Adrenal gland (tissue), 5 donors: ENCODE measurements around the gene TMSB4X.

Experiments used
- POLR2A ChIP-seq, 2 donors: fragments of 450-650 bp; IDR thresholded peaks; one replicate each; pipeline ENCODE4 v1.6.1; 2017; ENCODE audit warnings: antibody characterized with exemption in 2 of 2, mild to moderate bottlenecking in 2 of 2, moderate library complexity in 1 of 2
- TF ChIP-seq, protein P1 (sequence below), 6 experiments: fragments of 450-650 bp in 4 of 6; fragments of 200-600 bp in 2 of 6; sonication (generic) in 1 of 6; IDR thresholded peaks; 1 replicate in 5 of 6; 2 replicates in 1 of 6; pipeline versions ENCODE4 v1.5.1 to v1.8.0; 2016 to 2021; ENCODE audit warnings: antibody characterized with exemption in 6 of 6, mild to moderate bottlenecking in 2 of 6, moderate library complexity in 1 of 6
- donor health status: DM: no; HTN: no; CAD: no.

DNA sequence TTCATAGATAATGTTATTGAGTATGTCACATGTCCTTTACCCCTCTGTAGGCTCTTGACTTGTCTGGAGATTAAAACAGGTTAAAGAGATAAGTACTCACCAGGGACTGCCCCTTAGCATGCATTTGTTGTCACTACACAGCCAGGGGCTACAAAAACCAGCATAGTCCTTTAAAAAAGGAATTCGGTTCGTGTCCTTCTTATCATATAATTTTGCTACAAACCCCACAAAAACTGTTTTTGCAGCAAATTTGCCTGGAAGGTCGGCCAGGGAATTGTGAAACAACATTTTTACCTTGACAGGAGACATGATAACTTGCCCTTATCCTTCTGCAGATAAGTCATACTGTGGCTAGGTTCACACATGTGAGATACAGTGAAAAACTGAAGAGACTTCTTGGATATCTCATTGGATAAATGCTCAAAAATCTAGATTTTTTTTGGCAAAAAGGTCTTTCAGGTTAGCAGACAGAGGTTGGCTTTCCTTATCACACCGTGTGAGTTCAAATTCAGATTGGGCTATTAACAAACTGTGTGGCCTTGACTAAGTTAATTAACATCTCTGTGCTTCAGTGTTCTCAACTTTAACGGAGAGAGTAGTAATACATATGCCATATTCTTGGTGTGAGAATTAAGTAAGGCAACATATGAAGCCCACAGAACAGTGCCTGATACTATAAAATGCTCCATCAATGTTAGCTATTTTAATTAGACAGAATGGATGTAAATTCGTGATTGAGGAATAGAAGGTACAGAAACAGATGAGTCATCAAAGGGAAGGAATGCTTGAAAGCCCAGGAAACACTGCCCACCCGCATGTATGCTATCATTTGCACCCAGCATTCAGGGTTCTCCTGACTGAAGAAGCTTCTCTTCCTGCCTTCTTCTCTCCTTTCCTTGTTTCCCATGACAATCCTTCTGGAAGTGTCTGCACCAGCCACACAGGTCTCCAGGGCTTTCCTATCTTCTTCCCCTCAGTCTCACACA lies 39.5 kb downstream of the TMSB4X start:
- TF ChIP-seq, protein P1, sequence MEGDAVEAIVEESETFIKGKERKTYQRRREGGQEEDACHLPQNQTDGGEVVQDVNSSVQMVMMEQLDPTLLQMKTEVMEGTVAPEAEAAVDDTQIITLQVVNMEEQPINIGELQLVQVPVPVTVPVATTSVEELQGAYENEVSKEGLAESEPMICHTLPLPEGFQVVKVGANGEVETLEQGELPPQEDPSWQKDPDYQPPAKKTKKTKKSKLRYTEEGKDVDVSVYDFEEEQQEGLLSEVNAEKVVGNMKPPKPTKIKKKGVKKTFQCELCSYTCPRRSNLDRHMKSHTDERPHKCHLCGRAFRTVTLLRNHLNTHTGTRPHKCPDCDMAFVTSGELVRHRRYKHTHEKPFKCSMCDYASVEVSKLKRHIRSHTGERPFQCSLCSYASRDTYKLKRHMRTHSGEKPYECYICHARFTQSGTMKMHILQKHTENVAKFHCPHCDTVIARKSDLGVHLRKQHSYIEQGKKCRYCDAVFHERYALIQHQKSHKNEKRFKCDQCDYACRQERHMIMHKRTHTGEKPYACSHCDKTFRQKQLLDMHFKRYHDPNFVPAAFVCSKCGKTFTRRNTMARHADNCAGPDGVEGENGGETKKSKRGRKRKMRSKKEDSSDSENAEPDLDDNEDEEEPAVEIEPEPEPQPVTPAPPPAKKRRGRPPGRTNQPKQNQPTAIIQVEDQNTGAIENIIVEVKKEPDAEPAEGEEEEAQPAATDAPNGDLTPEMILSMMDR (IDR thresholded peaks at IDR 0.05), result no peak
- TF ChIP-seq POLR2A (IDR thresholded peaks at IDR 0.05), result no peak
